Measurements from ENCODE around the gene PTCH1. TPM values are rescaled to one million over a fixed set of nuclear protein-coding genes. Genes with fewer than 3 reads are reported as not detected.

The PTCH1 gene
- total and polyA plus RNA-seq, 10 of the 15 experiments (the other 5 are each of a cell fraction or from before 2014, with no cell fraction given): 0.16 to 6.1 (median 2.6) TPM

GRCh38 chr9:95462249-95463147 is 54.3 kb downstream of the PTCH1 start (continued):
- TF ChIP-seq, protein P1, sequence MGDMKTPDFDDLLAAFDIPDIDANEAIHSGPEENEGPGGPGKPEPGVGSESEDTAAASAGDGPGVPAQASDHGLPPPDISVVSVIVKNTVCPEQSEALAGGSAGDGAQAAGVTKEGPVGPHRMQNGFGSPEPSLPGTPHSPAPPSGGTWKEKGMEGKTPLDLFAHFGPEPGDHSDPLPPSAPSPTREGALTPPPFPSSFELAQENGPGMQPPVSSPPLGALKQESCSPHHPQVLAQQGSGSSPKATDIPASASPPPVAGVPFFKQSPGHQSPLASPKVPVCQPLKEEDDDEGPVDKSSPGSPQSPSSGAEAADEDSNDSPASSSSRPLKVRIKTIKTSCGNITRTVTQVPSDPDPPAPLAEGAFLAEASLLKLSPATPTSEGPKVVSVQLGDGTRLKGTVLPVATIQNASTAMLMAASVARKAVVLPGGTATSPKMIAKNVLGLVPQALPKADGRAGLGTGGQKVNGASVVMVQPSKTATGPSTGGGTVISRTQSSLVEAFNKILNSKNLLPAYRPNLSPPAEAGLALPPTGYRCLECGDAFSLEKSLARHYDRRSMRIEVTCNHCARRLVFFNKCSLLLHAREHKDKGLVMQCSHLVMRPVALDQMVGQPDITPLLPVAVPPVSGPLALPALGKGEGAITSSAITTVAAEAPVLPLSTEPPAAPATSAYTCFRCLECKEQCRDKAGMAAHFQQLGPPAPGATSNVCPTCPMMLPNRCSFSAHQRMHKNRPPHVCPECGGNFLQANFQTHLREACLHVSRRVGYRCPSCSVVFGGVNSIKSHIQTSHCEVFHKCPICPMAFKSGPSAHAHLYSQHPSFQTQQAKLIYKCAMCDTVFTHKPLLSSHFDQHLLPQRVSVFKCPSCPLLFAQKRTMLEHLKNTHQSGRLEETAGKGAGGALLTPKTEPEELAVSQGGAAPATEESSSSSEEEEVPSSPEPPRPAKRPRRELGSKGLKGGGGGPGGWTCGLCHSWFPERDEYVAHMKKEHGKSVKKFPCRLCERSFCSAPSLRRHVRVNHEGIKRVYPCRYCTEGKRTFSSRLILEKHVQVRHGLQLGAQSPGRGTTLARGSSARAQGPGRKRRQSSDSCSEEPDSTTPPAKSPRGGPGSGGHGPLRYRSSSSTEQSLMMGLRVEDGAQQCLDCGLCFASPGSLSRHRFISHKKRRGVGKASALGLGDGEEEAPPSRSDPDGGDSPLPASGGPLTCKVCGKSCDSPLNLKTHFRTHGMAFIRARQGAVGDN (IDR thresholded peaks at IDR 0.05): no peak
- TF ChIP-seq WRNIP1 (IDR thresholded peaks at IDR 0.05; ENCODE audit: borderline replicate concordance, low read depth, low read length) (no peak), SIN3A (IDR thresholded peaks at IDR 0.05; ENCODE audit: low read depth, low read length) (peak; percentile 40; the same call in 1 of the 2 replicates), IRF5 (IDR thresholded peaks at IDR 0.05; ENCODE audit: borderline replicate concordance) (no peak), SREBF1 (IDR thresholded peaks at IDR 0.05; ENCODE audit: low read length) (no peak), EGR1 (IDR thresholded peaks at IDR 0.05; ENCODE audit: borderline replicate concordance in 1 of 2, low read depth in 2 of 2, low read length in 2 of 2) (peak in 1 of 2 experiments; percentile 73; a peak in 2 of 3 replicates), RFX5 (IDR thresholded peaks at IDR 0.05; ENCODE audit: low read depth, low read length) (0 out of 2 replicates have a peak, but pooled peaks have one; percentile 29), NRF1 (conservative IDR thresholded peaks at IDR 0.05; ENCODE audit: low read depth, low read length) (no peak), ASH2L (IDR thresholded peaks at IDR 0.05; ENCODE audit: borderline replicate concordance, low read depth) (peak; percentile 84; the same call in 1 of the 2 replicates), ZBTB4 (CRISPR knock-in tag; IDR thresholded peaks at IDR 0.05) (no peak), ZNF592 (IDR thresholded peaks at IDR 0.05) (no peak)
- TF ChIP-seq, protein P2, sequence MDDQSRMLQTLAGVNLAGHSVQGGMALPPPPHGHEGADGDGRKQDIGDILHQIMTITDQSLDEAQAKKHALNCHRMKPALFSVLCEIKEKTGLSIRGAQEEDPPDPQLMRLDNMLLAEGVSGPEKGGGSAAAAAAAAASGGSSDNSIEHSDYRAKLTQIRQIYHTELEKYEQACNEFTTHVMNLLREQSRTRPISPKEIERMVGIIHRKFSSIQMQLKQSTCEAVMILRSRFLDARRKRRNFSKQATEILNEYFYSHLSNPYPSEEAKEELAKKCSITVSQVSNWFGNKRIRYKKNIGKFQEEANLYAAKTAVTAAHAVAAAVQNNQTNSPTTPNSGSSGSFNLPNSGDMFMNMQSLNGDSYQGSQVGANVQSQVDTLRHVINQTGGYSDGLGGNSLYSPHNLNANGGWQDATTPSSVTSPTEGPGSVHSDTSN (IDR thresholded peaks at IDR 0.05; ENCODE audit: insufficient replicate concordance, low read depth, low read length): peak; percentile 63

All from GM12878 (cell line).